IPS-15b (cell line): Measurements from ENCODE around the gene LDLRAD4.

ENCODE experiments used
- H3K27me3 ChIP-seq: one replicate; pipeline ENCODE4 v1.6.1; 2013; ENCODE audit warnings: low read length; ENCODE audit not compliant: control insufficient read depth, insufficient read depth
- H3K36me3 ChIP-seq: one replicate; pipeline ENCODE4 v1.6.1; 2013; ENCODE audit warnings: low read length; ENCODE audit not compliant: control insufficient read depth, insufficient read depth
- H3K4me1 ChIP-seq: one replicate; pipeline ENCODE4 v1.6.1; 2013; ENCODE audit warnings: mild to moderate bottlenecking, low read length; ENCODE audit not compliant: control insufficient read depth, insufficient read depth
- H3K4me3 ChIP-seq: one replicate; pipeline ENCODE4 v1.5.1; 2013; ENCODE audit warnings: low read depth, low read length
- H3K9ac ChIP-seq: one replicate; pipeline ENCODE4 v1.6.1; 2013; ENCODE audit warnings: low read depth, mild to moderate bottlenecking, low read length
- H3K9me3 ChIP-seq: one replicate; pipeline ENCODE4 v1.6.1; 2013; ENCODE audit warnings: mild to moderate bottlenecking, low read length; ENCODE audit not compliant: control insufficient read depth, insufficient read depth

Gene LDLRAD4

DNA sequence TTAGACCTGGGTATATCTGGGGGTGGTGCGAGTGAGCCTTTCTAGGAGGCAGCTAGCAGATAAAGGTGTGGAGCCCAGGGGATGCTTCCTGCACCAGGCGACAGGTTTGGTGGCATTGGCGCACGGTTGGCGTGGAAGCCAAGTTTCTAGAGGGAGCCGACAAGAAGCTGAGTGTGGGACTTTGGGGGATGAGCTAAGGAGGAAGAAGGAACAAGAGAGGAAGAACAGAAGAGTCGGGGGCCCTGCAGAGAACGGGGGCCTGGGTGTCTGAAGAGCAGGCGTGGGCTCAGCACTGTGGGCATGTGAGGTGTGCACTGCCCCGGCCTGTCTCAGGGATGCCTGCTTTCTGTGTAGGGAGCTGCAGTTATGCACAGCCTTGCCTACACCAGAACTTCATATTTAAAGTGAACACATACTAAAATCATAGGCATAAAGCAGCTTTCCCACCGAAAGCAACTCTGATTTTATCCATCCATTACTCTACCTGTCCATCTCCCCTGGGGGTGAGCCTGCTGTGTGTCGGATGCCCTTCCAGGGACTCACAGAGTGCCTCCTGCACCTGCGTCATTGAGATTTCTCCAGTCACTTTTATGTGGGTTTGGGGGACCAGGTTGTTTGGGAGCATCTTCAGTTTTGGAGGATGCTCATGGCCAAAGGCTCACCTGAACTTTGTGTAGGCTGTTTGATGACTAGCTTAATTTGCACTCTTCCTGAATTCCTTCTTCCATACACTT, 149.7 kb downstream of the LDLRAD4 start:
- no peaks in the 10 kb centered on the region for H3K9me3 ChIP-seq
- H3K4me1 ChIP-seq: peaks cover 2% of the 10 kb centered on the region
- H3K27me3 ChIP-seq: no peaks in the 10 kb centered on the region
- no peak overlapping the region for H3K9ac ChIP-seq
- no peaks in the 10 kb centered on the region for H3K36me3 ChIP-seq
- no peak overlapping the region for H3K4me3 ChIP-seq

GRCh38 chr18:13369353-13369752, 150.8 kb downstream of the LDLRAD4 start:
- Histone ChIP-seq H3K4me1 (peaks cover 2% of the 10 kb centered on the region), H3K4me3 (no peak overlapping the region), H3K9me3 (no peaks in the 10 kb centered on the region), H3K36me3 (no peaks in the 10 kb centered on the region), H3K9ac (no peak overlapping the region), H3K27me3 (no peaks in the 10 kb centered on the region)

GRCh38 chr18:13369756-13370510, 151.4 kb downstream of the LDLRAD4 start:
- Histone ChIP-seq H3K4me1 (no peaks in the 10 kb centered on the region), H3K27me3 (no peaks in the 10 kb centered on the region)

DNA sequence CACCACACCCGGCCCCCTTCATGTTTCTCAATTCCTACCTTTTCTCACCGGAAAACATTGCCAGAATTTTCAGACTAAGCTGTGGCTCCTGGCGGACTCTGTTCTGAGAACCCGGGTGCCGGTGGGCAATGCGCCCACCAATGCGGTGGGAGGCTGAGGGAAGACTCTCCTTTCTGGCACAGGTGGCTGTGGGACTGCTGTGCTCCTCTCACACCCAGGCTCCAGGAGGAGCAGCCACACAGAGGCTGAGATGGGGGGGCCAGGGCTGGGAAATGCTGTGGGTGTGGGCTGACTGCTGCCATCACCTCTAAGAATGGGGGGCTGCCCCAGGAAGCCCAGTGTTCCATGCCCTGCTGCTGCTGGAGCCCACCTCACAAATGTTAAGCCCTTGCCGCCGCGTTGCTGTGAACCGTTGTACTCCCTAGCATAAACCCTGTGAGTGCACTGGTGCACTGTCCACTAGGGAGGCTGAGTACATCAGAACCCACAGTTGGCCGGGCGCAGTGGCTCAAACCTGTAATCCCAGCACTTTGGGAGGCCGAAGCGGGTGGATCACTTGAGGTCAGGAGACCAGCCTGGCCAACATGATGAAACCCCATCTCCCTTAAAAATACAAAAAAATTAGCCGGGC, 152.6 kb downstream of the LDLRAD4 start:
- no peaks in the 10 kb centered on the region for H3K9me3 ChIP-seq
- no peak overlapping the region for H3K4me3 ChIP-seq
- H3K9ac ChIP-seq: no peak overlapping the region
- H3K4me1 ChIP-seq: no peaks in the 10 kb centered on the region
- H3K27me3 ChIP-seq: no peaks in the 10 kb centered on the region
- H3K36me3 ChIP-seq: no peaks in the 10 kb centered on the region

More at GRCh38 chr18:13369756-13370510, 151.4 kb downstream of the LDLRAD4 start:
- no peaks in the 10 kb centered on the region for H3K36me3 ChIP-seq
- H3K9ac ChIP-seq: no peak overlapping the region
- no peak overlapping the region for H3K4me3 ChIP-seq
- H3K9me3 ChIP-seq: no peaks in the 10 kb centered on the region

GRCh38 chr18:13371689-13372418, 153.3 kb downstream of the LDLRAD4 start:
- Histone ChIP-seq H3K4me1 (no peaks in the 10 kb centered on the region), H3K36me3 (no peaks in the 10 kb centered on the region), H3K4me3 (no peak overlapping the region), H3K27me3 (no peaks in the 10 kb centered on the region), H3K9me3 (no peaks in the 10 kb centered on the region), H3K9ac (no peak overlapping the region)

DNA sequence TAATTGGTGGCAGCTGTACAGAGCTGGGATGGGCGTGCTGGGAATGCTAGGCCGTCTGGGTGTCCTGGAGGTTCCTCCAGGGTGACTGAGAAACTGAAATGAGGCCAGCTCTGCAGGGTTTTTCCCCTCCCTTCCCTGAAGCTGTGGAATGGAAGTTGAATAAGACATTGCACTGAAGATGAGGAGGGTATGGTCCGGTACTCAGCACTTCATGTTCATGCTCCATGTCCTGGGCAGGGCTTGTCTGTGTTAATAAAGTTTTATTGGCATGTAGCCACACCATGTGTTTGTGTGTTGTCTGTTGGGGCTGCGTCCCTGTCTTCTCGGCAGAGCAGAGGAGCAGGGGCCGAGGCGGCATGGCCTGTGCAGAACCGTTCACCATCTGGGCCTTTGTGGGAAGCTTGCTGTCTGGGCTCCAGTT, 154.0 kb downstream of the LDLRAD4 start:
- no peak overlapping the region for H3K4me3 ChIP-seq
- H3K27me3 ChIP-seq: no peaks in the 10 kb centered on the region
- no peak overlapping the region for H3K9ac ChIP-seq
- no peaks in the 10 kb centered on the region for H3K36me3 ChIP-seq
- H3K9me3 ChIP-seq: no peaks in the 10 kb centered on the region
- no peaks in the 10 kb centered on the region for H3K4me1 ChIP-seq

- Histone ChIP-seq H3K36me3 (no peaks in the 10 kb centered on the region), H3K4me1 (no peaks in the 10 kb centered on the region), H3K9ac (no peak overlapping the region), H3K4me3 (no peak overlapping the region), H3K27me3 (no peaks in the 10 kb centered on the region), H3K9me3 (no peaks in the 10 kb centered on the region)
Observed at GRCh38 chr18:13374096-13374467, 155.5 kb downstream of the LDLRAD4 start.

DNA sequence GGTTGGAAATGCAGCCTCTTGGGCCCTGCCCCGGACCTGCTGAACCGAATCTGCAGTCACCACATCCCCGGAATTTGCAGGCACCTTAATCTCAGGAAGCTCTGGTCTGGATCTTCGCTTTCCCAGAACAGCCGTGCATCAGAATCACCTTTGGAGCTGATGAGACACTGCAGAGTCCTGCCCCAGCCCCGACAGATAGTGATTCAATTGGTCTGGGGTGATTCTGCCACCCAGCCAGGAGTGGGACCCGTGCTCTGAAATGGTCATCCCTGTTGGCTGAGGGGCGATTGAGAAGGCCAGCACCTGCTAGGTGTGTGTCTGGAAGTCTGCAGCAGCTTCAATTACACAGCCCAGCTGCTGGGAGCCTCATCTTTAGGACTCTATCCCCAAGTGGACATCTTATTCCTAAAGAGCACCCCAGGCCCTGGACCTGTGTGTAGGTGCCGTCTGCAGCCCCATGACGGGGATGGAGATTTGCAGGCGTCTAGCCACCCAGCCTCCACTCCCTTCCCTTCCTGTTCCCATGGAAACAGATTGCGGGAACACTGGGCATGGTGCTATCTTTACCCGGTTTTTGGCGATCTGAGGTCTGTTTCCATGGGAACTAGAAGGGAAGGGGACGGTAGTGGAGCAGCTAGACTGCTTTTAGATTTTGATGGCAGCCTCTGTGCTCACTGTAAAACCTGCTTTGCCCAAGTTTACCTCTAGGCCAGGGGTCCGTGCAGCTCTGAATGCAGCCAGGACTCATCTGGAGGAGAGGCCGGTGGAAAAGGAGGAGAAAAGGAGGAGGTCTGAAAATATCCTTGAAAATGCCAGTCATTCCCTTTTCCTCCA, 156.1 kb downstream of the LDLRAD4 start:
- H3K9ac ChIP-seq: no peak overlapping the region
- no peaks in the 10 kb centered on the region for H3K27me3 ChIP-seq
- H3K4me3 ChIP-seq: no peak overlapping the region
- no peaks in the 10 kb centered on the region for H3K9me3 ChIP-seq
- no peaks in the 10 kb centered on the region for H3K36me3 ChIP-seq
- H3K4me1 ChIP-seq: no peaks in the 10 kb centered on the region

- Histone ChIP-seq H3K36me3 (no peaks in the 10 kb centered on the region), H3K27me3 (no peaks in the 10 kb centered on the region), H3K4me1 (no peaks in the 10 kb centered on the region), H3K9me3 (no peaks in the 10 kb centered on the region), H3K4me3 (no peak overlapping the region), H3K9ac (no peak overlapping the region)
Observed at GRCh38 chr18:13375302-13376255, 157.0 kb downstream of the LDLRAD4 start.

DNA sequence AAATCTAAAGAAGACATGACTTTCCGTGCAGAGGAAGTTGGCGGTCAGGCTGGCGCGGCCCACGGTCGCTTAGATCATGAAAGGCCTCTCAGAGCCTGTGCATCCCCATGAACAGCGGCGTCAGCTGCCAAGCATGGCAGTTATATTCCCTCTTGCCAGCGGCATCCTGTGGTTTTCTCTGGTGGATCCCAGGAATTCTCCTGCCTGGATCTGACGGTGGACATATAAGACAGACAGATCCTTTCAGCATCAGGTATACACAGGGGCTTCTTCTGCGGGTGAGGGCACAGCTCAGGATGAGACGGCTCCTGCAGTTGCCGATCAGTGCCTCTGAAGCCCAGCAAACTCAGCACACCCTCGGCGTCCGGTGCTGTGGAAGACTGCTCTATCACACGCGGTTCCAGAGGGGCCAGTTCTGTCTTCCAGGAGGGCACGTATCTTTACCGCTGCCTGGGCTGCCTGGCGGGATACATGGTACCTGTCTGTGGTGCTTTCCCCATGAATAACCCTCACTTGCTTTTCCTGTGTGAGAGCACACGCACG, 157.8 kb downstream of the LDLRAD4 start:
- Histone ChIP-seq H3K4me3 (no peak overlapping the region), H3K9ac (no peak overlapping the region), H3K36me3 (no peaks in the 10 kb centered on the region), H3K27me3 (no peaks in the 10 kb centered on the region), H3K9me3 (no peaks in the 10 kb centered on the region), H3K4me1 (no peaks in the 10 kb centered on the region)
